ENCODE measurements around the gene SLC25A45. TPM values are rescaled to one million over a fixed set of nuclear protein-coding genes. Genes with fewer than 3 reads are reported as not detected.

The SLC25A45 gene
- total RNA-seq, 2 experiments from 2014 or later = 13.2 to 14.3 TPM

GRCh38 chr11:65356394-65356972 is 26.0 kb downstream of the SLC25A45 start:
- peak overlapping the region; percentile 59 for H3K4me3 Mint-ChIP-seq
- POLR2A ChIA-PET = interaction anchor here (0.6 to 1.2 kb wide), 5 partner anchors 22 to 431 kb away, joined by 3 read pairs; no protein-coding TSS in a partner anchor

GRCh38 chr11:65355776-65356393 is 26.6 kb downstream of the SLC25A45 start:
- ChIA-PET CTCF (interaction anchor here (1.0 to 1.2 kb wide), 5 partner anchors 12 to 144 kb away, joined by 3 to 6 read pairs (median 4); no protein-coding TSS in a partner anchor), POLR2A (interaction anchor here (0.6 to 1.2 kb wide), 4 partner anchors 21 to 431 kb away, joined by 3 read pairs; no protein-coding TSS in a partner anchor)
- intact Hi-C loops (cut with DNase I, micrococcal nuclease) = no loop called here
- DNase-seq (no peak), ATAC-seq (no peak)
- Mint-ChIP-seq H3K9me3 (ENCODE audit: low read depth) (no peaks in the 10 kb centered on the region), H3K4me3 (peak overlapping the region; percentile 73), H3K27ac (no peak overlapping the region), H3K4me1 (peaks cover 13% of the 10 kb centered on the region), H3K36me3 (ENCODE audit: low read depth) (peaks cover 11% of the 10 kb centered on the region), H3K27me3 (no peaks in the 10 kb centered on the region)

More at GRCh38 chr11:65356394-65356972, 26.0 kb downstream of the SLC25A45 start:
- Mint-ChIP-seq H3K36me3 (ENCODE audit: low read depth) (peaks cover 10% of the 10 kb centered on the region), H3K4me1 (peaks cover 13% of the 10 kb centered on the region), H3K27me3 (no peaks in the 10 kb centered on the region), H3K9me3 (ENCODE audit: low read depth) (no peaks in the 10 kb centered on the region), H3K27ac (no peak overlapping the region)
- DNase-seq (no peak), ATAC-seq (no peak)
- intact Hi-C loops (cut with DNase I, micrococcal nuclease) = no loop called here
- CTCF ChIA-PET = interaction anchor here (0.8 to 1.2 kb wide), 8 partner anchors 11 to 144 kb away, joined by 3 to 6 read pairs (median 4); no protein-coding TSS in a partner anchor

- peaks cover 13% of the 10 kb centered on the region for H3K36me3 Mint-ChIP-seq (ENCODE audit: low read depth)
- CTCF ChIA-PET = interaction anchor here (1.1 to 1.2 kb wide), 3 partner anchors 25 to 145 kb away, joined by 4 to 6 read pairs (median 4); no protein-coding TSS in a partner anchor
- peaks cover 13% of the 10 kb centered on the region for H3K4me1 Mint-ChIP-seq
- DNase-seq = peak; percentile 71
- no peaks in the 10 kb centered on the region for H3K9me3 Mint-ChIP-seq (ENCODE audit: low read depth)
- ATAC-seq = peak; percentile 18
- intact Hi-C loops (cut with DNase I, micrococcal nuclease) = no loop called here
- H3K4me3 Mint-ChIP-seq = peak overlapping the region; percentile 73
- peak overlapping the region; percentile 42 for H3K27ac Mint-ChIP-seq
- H3K27me3 Mint-ChIP-seq = no peaks in the 10 kb centered on the region
- POLR2A ChIA-PET = interaction anchor here (1.2 kb wide), 1 partner anchor 21 kb away, joined by 3 read pairs; no protein-coding TSS in a partner anchor
Measured at GRCh38 chr11:65355013-65355775, 27.3 kb downstream of the SLC25A45 start.

GRCh38 chr11:65354265-65355012 is 28.0 kb downstream of the SLC25A45 start, which contains the start of gene TIGD3:
Gene TIGD3 (plus strand): TSS chr11:65354751. CDS start chr11:65355809, 1,058 bp downstream.
- no peaks in the 10 kb centered on the region for H3K9me3 Mint-ChIP-seq (ENCODE audit: low read depth)
- peak within 1 kb of the TSS; percentile 73 for H3K4me3 Mint-ChIP-seq
- ChIA-PET POLR2A (interaction anchor here (0.5 to 0.6 kb wide), 2 partner anchors 62 to 145 kb away, joined by 3 read pairs; partner anchors contain the start of gene MALAT1), CTCF (interaction anchor here (0.6 kb wide), 1 partner anchor 25 kb away, joined by 4 read pairs; no protein-coding TSS in a partner anchor)
- ATAC-seq = peak; percentile 99
- H3K27ac Mint-ChIP-seq = peak within 1 kb of the TSS; percentile 42
- peaks cover 13% of the 10 kb centered on the region for H3K36me3 Mint-ChIP-seq (ENCODE audit: low read depth)
- peaks cover 13% of the 10 kb centered on the region for H3K4me1 Mint-ChIP-seq
- intact Hi-C loops (cut with DNase I, micrococcal nuclease) = loop anchor here in 1 of 2 experiments (1.0 kb wide), 8 partner anchors 20 to 314 kb away; partner anchors contain the start of genes FRMD8, POLA2, SCYL1 and SLC25A45
- no peaks in the 10 kb centered on the region for H3K27me3 Mint-ChIP-seq
- DNase-seq = peak; percentile 98

- DNase-seq (no peak), ATAC-seq (no peak)
- Mint-ChIP-seq H3K27ac (peak overlapping the region; percentile 32), H3K36me3 (ENCODE audit: low read depth) (peaks cover 17% of the 10 kb centered on the region), H3K4me3 (peak overlapping the region; percentile 35), H3K27me3 (no peaks in the 10 kb centered on the region), H3K9me3 (ENCODE audit: low read depth) (no peaks in the 10 kb centered on the region), H3K4me1 (peaks cover 13% of the 10 kb centered on the region)
- ChIA-PET CTCF (interaction anchor here (0.6 kb wide), 1 partner anchor 24 kb away, joined by 4 read pairs; no protein-coding TSS in a partner anchor), POLR2A (interaction anchor here (0.5 to 0.6 kb wide), 3 partner anchors 9 to 145 kb away, joined by 3 read pairs; partner anchors contain the start of gene MALAT1)
- intact Hi-C loops (cut with DNase I, micrococcal nuclease) = loop anchor here in 1 of 2 experiments (1.0 kb wide), 8 partner anchors 20 to 314 kb away; partner anchors contain the start of genes FRMD8, POLA2, SCYL1 and SLC25A45
Measured at GRCh38 chr11:65353900-65354264, 28.6 kb downstream of the SLC25A45 start.

GRCh38 chr11:65353376-65353775 is 29.1 kb downstream of the SLC25A45 start:
- Mint-ChIP-seq H3K27ac (no peak overlapping the region), H3K9me3 (ENCODE audit: low read depth) (no peaks in the 10 kb centered on the region), H3K4me1 (peaks cover 13% of the 10 kb centered on the region), H3K4me3 (peak overlapping the region; percentile 35), H3K36me3 (ENCODE audit: low read depth) (peaks cover 22% of the 10 kb centered on the region), H3K27me3 (no peaks in the 10 kb centered on the region)
- ChIA-PET POLR2A (interaction anchor here (0.6 kb wide), 1 partner anchor 9 kb away, joined by 3 read pairs; no protein-coding TSS in a partner anchor), CTCF (interaction anchor here (0.6 to 5.4 kb wide), 3 partner anchors 22 to 553 kb away, joined by 3 to 48 read pairs (median 3); partner anchors contain the start of gene DPF2)
- DNase-seq (no peak), ATAC-seq (no peak)
- intact Hi-C loops (cut with DNase I, micrococcal nuclease) = no loop called here

GRCh38 chr11:65352783-65353182 is 29.7 kb downstream of the SLC25A45 start:
- H3K36me3 Mint-ChIP-seq (ENCODE audit: low read depth) = peaks cover 27% of the 10 kb centered on the region
- ChIA-PET CTCF (interaction anchor here (0.6 to 5.4 kb wide), 6 partner anchors 9 to 554 kb away, joined by 3 to 48 read pairs (median 3); partner anchors contain the start of gene DPF2), POLR2A (interaction anchor here (0.7 kb wide), 1 partner anchor 34 kb away, joined by 3 read pairs; the partner anchor contains the start of gene FRMD8)
- intact Hi-C loops (cut with DNase I, micrococcal nuclease) = no loop called here
- no peaks in the 10 kb centered on the region for H3K9me3 Mint-ChIP-seq (ENCODE audit: low read depth)
- no peak overlapping the region for H3K4me3 Mint-ChIP-seq
- ATAC-seq (no peak), DNase-seq (no peak)
- H3K27me3 Mint-ChIP-seq = no peaks in the 10 kb centered on the region
- peaks cover 13% of the 10 kb centered on the region for H3K4me1 Mint-ChIP-seq
- H3K27ac Mint-ChIP-seq = no peak overlapping the region

GRCh38 chr11:65351511-65351910 is 30.9 kb downstream of the SLC25A45 start:
- H3K9me3 Mint-ChIP-seq (ENCODE audit: low read depth) = no peaks in the 10 kb centered on the region
- no peak overlapping the region for H3K4me3 Mint-ChIP-seq
- ATAC-seq = no peak

GRCh38 chr11:65341856-65342255 is 40.6 kb downstream of the SLC25A45 start:
- Mint-ChIP-seq H3K27me3 (no peaks in the 10 kb centered on the region), H3K4me3 (no peak overlapping the region), H3K27ac (no peak overlapping the region), H3K36me3 (ENCODE audit: low read depth) (peaks cover 54% of the 10 kb centered on the region), H3K9me3 (ENCODE audit: low read depth) (no peaks in the 10 kb centered on the region), H3K4me1 (peaks cover 20% of the 10 kb centered on the region)
- POLR2A ChIA-PET = no interaction called here
- CTCF ChIA-PET = interaction anchor here (1.0 to 5.3 kb wide), 3 partner anchors 9 to 75 kb away, joined by 3 to 30 read pairs (median 6); no protein-coding TSS in a partner anchor
- no peak for DNase-seq
- ATAC-seq = no peak
- intact Hi-C loops (cut with DNase I, micrococcal nuclease) = no loop called here

More at GRCh38 chr11:65351511-65351910, 30.9 kb downstream of the SLC25A45 start:
- DNase-seq = no peak
- intact Hi-C loops (cut with DNase I, micrococcal nuclease) = loop anchor here in 1 of 2 experiments (2.0 kb wide), 1 partner anchor 17 kb away; no protein-coding TSS in a partner anchor
- Mint-ChIP-seq H3K36me3 (ENCODE audit: low read depth) (peaks cover 30% of the 10 kb centered on the region), H3K4me1 (peaks cover 13% of the 10 kb centered on the region), H3K27me3 (no peaks in the 10 kb centered on the region), H3K27ac (peak overlapping the region; percentile 78)
- POLR2A ChIA-PET = interaction anchor here (0.8 kb wide), 1 partner anchor 154 kb away, joined by 4 read pairs; no protein-coding TSS in a partner anchor
- CTCF ChIA-PET = interaction anchor here (0.7 to 5.4 kb wide), 7 partner anchors 8 to 123 kb away, joined by 3 to 48 read pairs (median 3); partner anchors contain the start of gene DPF2

- POLR2A ChIA-PET = no interaction called here
- ATAC-seq (no peak), DNase-seq (no peak)
- no peaks in the 10 kb centered on the region for H3K9me3 Mint-ChIP-seq (ENCODE audit: low read depth)
- peaks cover 50% of the 10 kb centered on the region for H3K36me3 Mint-ChIP-seq (ENCODE audit: low read depth)
- H3K27me3 Mint-ChIP-seq = no peaks in the 10 kb centered on the region
- CTCF ChIA-PET = interaction anchor here (1.6 to 5.3 kb wide), 2 partner anchors 11 to 24 kb away, joined by 7 to 30 read pairs; no protein-coding TSS in a partner anchor
- H3K4me3 Mint-ChIP-seq = no peak overlapping the region
- intact Hi-C loops (cut with DNase I, micrococcal nuclease) = no loop called here
- H3K4me1 Mint-ChIP-seq = peaks cover 25% of the 10 kb centered on the region
- no peak overlapping the region for H3K27ac Mint-ChIP-seq
Measured at GRCh38 chr11:65340226-65340625, 42.2 kb downstream of the SLC25A45 start.

All from activated CD4-positive, alpha-beta T cell treated with anti-CD3 and anti-CD28 coated beads for 36 hours (primary cell).